ENCODE measurements around the gene CLN5. TPM values are rescaled to one million over a fixed set of nuclear protein-coding genes. Genes with fewer than 3 reads are reported as not detected.

The CLN5 gene
- total and polyA plus RNA-seq, 2 of the 4 experiments (the other 2 are of a cell fraction): 11.3 to 15.1 TPM

GRCh38 chr13:77040835-77041234 is 49.0 kb downstream of the CLN5 start:
- no peak for TF ChIP-seq MXI1 (IDR thresholded peaks at IDR 0.05; ENCODE audit: borderline replicate concordance, low read depth, low read length)
- TF ChIP-seq CEBPB (IDR thresholded peaks at IDR 0.05; ENCODE audit: low read depth, low read length): peak; percentile 54; the same call in 1 of the 2 replicates
- no peak overlapping the region for H4K91ac ChIP-seq (ENCODE audit: insufficient read depth, low read depth, low read length)
- no peak overlapping the region for H2BK20ac ChIP-seq (ENCODE audit: low read depth, low read length)
- intact Hi-C loops (cut with micrococcal nuclease) (no loop called here), dilution Hi-C loops (cut with HindIII; ENCODE audit: low sequenced_read_pairs, unreplicated experiment) (no loop called here), in situ Hi-C loops (cut with MboI; ENCODE audit: low sequenced_read_pairs) (no loop called here)
- no CpG with 5 or more reads among the region's 9 CpGs for WGBS, 2 experiments (ENCODE audit: extremely low coverage in 2 of 2, insufficient read length in 1 of 2)
- ATAC-seq (ENCODE audit: low read depth): no peak
- no peaks in the 10 kb centered on the region for H3K9me3 ChIP-seq (ENCODE audit: control insufficient read depth, insufficient read depth, low read length)
- no peak overlapping the region for H3K23ac ChIP-seq (ENCODE audit: low read depth, low read length)
- H2BK15ac ChIP-seq (ENCODE audit: low read depth, low read length): no peak overlapping the region
- H3K79me1 ChIP-seq (ENCODE audit: low read depth in 1 of 2, low read length in 2 of 2): no peaks in the 10 kb centered on the region
- H3K4ac ChIP-seq (ENCODE audit: low read depth, low read length): no peak overlapping the region
- BruUV-seq (replicated peaks): no TSS peak
- no peak overlapping the region for H3K9ac ChIP-seq (ENCODE audit: low read depth, low read length)
- no peak for DNase-seq
- H4K5ac ChIP-seq (ENCODE audit: low read depth, low read length): no peak overlapping the region
- H3K4me3 ChIP-seq (ENCODE audit: insufficient read depth, low read depth, low read length): no peak overlapping the region
- H3K14ac ChIP-seq (replicated peaks; ENCODE audit: low read depth, low read length): no peak overlapping the region
- no peak overlapping the region for H2AK5ac ChIP-seq (ENCODE audit: low read depth, low read length)
- ChIA-PET CTCF (no interaction called here), POLR2A (ENCODE audit: unreplicated experiment) (no interaction called here)
- peaks cover 1% of the 10 kb centered on the region; the same call in 1 of the 2 replicates for H3K4me1 ChIP-seq (ENCODE audit: control insufficient read depth, insufficient read depth, low read length)
- no peak overlapping the region for H3K27ac ChIP-seq (ENCODE audit: insufficient read depth, low read length)
- H3K36me3 ChIP-seq (ENCODE audit: control insufficient read depth, insufficient read depth, low read length): peaks cover 5% of the 10 kb centered on the region
- no peak overlapping the region for H3K4me2 ChIP-seq (ENCODE audit: low read depth, low read length)
- no peak overlapping the region for H4K8ac ChIP-seq (ENCODE audit: low read depth in 2 of 2, low read length in 2 of 2)
- no peak overlapping the region for H2AK9ac ChIP-seq (replicated peaks; ENCODE audit: low read depth, low read length, poor library complexity)
- H3K56ac ChIP-seq (ENCODE audit: extremely low read depth, insufficient read depth, low read length): no peak overlapping the region
- H3K27me3 ChIP-seq (ENCODE audit: control insufficient read depth, insufficient read depth, low read length): no peaks in the 10 kb centered on the region
- no peak overlapping the region for H2BK5ac ChIP-seq (ENCODE audit: low read depth, low read length, poor library complexity, severe bottlenecking)
- no peak overlapping the region for H2BK120ac ChIP-seq (ENCODE audit: low read depth, low read length)
- H4K20me1 ChIP-seq (ENCODE audit: insufficient read depth, low read length): no peaks in the 10 kb centered on the region
- H2AFZ ChIP-seq (replicated peaks; ENCODE audit: low read length, poor library complexity): no peak overlapping the region
- no peaks in the 10 kb centered on the region; the same call in 1 of the 2 replicates for H3K9me1 ChIP-seq (ENCODE audit: insufficient read depth, low read length)
- H3K18ac ChIP-seq (ENCODE audit: low read depth, low read length): no peak overlapping the region
